HG03457 (cell line): ENCODE results near the gene NUMA1.

Source experiments
- ATAC-seq: cut with Tn5 transposase; IDR thresholded peaks from one replicate; pipeline ENCODE4 v1.9.1; 2021; ENCODE audit warnings: moderate number of reproducible peaks; ENCODE audit not compliant: unreplicated experiment

The NUMA1 gene

GRCh38 chr11:72002841-72003775 is 77.2 kb downstream of the NUMA1 start:
- no peak for ATAC-seq

- no peak for ATAC-seq
Observed at GRCh38 chr11:72001834-72002591, 78.3 kb downstream of the NUMA1 start.

- ATAC-seq: no peak
Observed at GRCh38 chr11:72001285-72001684, 79.1 kb downstream of the NUMA1 start.

DNA sequence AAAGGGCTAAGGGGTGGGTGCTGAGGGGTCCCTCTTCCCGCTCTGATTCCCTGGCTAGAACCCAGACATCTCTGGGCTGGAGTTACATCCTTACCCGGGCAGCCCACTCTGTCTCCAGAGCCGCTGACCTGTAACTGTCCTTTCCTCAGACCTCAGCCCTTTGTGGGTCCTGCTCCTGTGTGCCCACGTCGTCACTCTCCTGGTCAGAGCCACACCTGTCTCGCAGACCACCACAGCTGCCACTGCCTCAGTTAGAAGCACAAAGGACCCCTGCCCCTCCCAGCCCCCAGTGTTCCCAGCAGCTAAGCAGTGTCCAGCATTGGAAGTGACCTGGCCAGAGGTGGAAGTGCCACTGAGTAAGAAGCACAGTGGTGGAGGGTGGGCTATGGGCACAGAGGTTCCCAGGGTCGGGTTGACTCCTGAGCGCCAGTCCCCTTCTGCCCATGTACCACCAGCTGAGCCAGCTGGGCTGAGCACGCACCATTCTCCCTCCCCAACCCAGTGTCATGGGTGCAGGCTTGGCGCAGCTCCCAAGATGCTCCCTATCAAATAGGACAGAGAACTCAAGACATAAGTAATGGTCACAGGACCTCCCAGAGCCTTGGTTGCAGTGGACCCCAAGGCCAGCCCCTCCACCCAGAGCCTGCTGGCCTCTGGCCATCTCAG is 80.0 kb downstream of the NUMA1 start:
- ATAC-seq: no peak

GRCh38 chr11:71999798-72000197 is 80.5 kb downstream of the NUMA1 start:
- ATAC-seq: no peak

- ATAC-seq: no peak
Observed at GRCh38 chr11:71999362-71999761, 81.0 kb downstream of the NUMA1 start.

DNA sequence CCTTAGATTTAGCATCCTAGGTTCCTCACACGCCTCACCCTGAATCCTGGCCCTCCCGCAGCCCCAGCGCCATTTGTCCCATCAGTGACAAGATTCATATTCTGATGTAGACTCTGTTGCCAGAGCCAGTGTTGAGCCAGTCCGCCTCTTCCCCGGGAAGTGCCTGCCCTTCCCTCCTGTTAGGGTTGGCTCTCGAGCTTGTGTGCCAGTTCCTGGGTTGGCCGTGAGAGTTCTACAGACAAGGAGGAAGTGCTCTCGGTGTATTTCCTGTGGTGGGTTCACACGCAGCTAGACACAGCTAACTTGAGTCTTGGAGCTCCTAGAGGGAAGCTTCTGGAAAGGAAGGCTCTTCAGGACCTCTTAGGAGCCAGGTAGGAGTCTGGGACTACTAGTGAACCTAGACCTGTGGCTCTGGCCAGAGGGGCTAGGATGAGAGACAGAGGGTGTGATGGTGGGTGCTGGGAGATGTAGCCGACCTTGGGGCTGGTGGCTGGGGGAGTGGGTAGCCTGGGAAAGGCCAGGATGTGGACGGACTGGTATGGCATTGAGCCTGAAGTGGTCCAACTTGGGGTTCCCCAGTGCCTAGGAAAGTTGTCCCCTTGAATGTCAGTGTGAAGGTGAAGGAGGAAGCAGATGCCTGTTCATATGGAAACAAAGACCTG is 81.6 kb downstream of the NUMA1 start, which contains the start of gene IL18BP:
Gene IL18BP (plus strand): TSS at position 261 of the 662 bp plus-strand sequence. CDS start 1,076 bp downstream, outside the sequence.
- no peak for ATAC-seq

DNA sequence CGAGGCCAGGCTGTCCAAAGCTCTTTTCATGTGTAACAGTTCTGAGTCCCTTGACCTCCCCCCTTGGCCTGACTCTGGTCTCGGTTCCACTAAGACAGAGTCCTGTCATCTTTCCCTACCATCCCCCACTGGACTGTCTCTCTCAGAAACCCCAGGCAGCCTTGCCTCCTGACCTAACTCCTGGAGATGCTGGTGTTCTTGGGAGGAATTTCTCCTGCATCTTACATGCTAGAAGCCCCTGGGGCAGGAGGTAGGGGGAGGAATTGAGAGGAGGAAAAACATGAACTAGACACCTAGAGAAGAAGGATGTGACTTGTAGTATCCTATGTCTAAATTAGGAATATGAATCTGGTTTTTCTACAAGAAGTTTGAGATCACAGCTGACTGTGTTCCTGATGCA is 82.3 kb downstream of the NUMA1 start:
- no peak for ATAC-seq

DNA sequence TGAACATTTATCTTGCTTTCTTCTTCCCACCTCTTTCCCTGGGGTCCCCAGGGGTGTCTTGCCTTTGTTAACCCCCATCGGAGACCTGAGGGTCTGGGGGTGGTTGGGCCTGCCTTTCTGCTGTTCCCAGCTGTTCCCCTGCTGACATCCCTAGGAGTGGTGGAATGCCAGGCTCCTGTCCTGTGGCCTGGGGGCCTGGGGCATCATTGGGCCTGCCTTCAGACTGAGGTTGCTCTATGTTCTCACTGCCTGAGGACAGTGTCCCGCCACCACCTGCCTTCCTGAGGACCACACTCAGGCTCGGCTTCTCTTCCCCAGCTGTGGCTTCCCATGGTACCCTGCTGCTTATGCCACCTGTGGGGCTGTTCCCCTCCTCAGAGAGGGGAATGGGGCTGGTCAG is 82.7 kb downstream of the NUMA1 start:
- no peak for ATAC-seq

- ATAC-seq: no peak
Observed at GRCh38 chr11:71996946-71997345, 83.4 kb downstream of the NUMA1 start.

- ATAC-seq: no peak
Observed at GRCh38 chr11:71996517-71996916, 83.8 kb downstream of the NUMA1 start.

DNA sequence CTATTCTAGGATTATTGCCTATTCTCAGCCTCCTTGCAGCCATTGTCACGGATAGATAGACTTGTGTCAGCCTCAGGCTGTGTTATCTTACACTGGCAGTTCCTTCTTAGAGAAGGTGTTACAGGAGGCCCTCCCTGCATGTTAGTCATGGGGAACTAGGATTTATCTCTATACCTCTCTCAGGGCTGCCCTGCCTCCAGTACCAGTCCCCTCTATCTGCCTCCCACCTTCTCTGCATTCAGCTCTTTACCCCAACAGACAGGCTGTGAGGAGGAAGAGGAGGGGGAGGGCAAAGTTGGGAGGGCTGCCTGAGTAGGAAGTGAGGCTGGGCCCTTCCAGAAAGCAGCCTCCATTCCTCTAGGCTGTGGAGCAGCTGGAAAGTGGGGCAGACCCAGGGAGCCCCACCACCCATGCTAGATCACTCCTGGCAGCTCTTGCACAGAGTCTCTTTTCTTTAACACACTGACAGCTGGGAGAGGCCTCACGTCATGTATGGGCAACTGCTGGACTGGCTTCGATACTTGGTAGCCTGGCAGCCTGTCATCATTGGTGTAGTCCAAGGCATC is 84.5 kb downstream of the NUMA1 start:
- ATAC-seq: no peak

GRCh38 chr11:71994786-71995185 is 85.6 kb downstream of the NUMA1 start:
- ATAC-seq: no peak

- no peak for ATAC-seq
Observed at GRCh38 chr11:71992136-71992730, 88.1 kb downstream of the NUMA1 start.

- ATAC-seq: peak; percentile 54
Observed at GRCh38 chr11:71991494-71991893, 88.8 kb downstream of the NUMA1 start.

DNA sequence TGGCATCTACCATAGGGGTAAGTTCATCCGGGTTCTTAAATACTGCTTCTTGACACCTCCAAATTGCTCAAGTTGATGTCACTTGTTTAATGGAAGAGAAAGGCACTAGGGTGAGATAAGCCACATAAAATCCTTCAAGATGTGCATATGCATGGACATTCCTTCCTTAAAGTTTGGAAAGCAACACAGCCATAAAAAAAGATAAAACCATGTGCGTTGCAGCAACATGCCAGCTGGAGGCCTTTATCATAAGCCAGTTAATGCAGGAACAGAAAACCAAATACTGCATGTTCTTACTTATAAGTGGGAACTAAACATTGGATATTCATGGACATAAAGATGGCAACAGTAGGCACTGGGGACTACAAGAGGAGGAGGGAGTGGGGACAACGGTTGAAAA is 89.6 kb downstream of the NUMA1 start:
- no peak for ATAC-seq

DNA sequence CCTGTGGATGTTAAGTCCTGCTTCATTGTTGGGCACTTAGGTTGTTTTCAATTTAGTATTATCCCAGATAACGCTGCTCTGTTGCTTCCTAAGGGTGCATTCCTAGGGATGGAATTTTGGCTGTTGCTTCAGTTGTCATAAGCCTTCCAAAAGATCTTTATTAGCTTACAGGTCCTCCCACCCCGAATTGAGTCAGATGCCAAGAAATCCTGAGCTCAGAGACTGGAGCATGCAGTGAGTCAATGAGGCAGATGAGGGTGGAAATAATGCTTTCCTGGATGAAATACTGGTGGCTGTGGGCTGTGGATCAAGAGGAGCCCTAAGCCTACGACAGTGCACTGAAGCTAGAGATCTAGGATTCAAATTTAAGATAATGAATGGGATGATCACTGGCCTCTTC is 92.3 kb downstream of the NUMA1 start:
- no peak for ATAC-seq

GRCh38 chr11:71987521-71987920 is 92.8 kb downstream of the NUMA1 start:
- no peak for ATAC-seq

- no peak for ATAC-seq
Observed at GRCh38 chr11:71986131-71986530, 94.2 kb downstream of the NUMA1 start.

DNA sequence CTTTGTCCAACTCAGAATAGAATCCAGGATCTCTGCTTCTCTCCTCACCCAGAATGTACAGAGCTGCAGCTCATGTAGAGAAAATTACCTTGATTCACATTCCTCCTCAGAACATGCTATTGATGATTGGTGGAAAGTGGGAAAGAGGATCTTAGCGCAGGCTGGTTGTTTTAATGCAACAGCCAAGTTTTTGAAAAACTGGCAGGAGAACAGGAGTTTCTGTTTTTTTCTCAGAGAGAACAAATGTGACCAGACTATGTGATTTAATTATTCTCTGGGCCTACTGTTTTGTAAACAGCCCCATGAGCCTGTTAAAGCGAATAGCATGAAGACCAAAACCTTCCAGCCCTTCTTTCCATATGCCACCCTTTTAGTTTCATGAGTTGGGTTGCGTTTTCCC is 100.7 kb downstream of the NUMA1 start:
- no peak for ATAC-seq
